ENCODE data around the gene PTH2R. TPM values are rescaled to one million over a fixed set of nuclear protein-coding genes. Genes with fewer than 3 reads are reported as not detected.
"Not testable (repeated sequence)": the region's sequence is repeated elsewhere in the genome, so short reads cannot be mapped to it uniquely, and the experiment has no call there.

PTH2R gene
- polyA plus RNA-seq, 1 donor: 62.4 TPM

DNA sequence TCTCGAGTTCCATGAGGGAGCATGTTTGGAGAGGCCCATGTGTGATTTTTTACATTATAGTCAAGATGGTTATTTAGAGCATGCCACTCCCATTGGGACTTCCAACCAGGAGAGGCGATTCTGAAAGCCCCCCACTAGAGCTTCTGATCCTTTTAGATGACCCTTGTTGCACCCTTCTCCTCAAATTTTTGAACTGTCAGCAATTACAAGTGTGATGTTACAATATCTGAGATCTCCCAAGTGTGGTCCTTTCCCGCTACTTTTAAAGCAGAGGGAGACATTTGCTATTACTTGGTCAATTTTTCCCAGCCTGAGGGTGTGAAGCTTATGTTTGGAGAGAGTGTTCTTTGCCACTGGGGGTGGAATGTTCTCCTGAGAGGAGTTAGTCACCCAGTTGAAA, 16.7 kb upstream of the PTH2R start:
- no peak for DNase-seq

DNA sequence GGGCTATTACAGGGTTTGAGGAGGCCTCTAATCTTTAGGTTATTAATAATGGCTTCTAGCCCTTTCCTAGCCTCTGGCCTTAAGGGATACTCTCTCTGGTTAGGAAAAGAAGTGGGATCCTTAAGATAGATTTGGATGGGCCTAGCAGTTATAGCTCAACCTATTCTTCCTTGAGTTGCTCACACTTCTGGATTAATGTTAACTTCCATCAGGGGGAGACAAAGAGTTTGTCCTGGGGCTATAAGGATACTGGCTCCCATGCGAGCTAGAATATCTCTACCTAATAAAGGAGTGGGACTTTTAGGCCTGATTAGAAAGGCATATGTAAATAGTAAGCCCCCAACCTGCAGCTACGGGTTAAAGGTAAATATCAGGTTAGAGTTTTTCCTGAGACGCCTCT, 14.3 kb upstream of the PTH2R start:
- no peak for DNase-seq

DNA sequence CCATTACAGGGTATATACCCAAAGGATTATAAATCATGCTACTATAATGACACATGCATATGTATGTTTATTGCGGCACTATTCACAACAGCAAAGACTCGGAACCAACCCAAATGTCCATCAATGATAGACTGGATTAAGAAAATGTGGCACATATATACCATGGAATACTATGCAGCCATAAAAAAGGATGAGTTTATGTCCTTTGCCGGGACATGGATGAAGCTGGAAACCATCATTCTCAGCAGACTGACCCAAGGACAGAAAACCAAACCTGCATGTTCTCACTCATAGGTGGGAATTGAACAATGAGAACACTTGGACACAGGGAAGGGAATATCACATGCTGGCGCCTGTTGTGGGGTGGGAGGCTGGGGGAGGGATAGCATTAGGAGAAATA, 9.8 kb upstream of the PTH2R start:
- not testable (repeated sequence) for DNase-seq

DNA sequence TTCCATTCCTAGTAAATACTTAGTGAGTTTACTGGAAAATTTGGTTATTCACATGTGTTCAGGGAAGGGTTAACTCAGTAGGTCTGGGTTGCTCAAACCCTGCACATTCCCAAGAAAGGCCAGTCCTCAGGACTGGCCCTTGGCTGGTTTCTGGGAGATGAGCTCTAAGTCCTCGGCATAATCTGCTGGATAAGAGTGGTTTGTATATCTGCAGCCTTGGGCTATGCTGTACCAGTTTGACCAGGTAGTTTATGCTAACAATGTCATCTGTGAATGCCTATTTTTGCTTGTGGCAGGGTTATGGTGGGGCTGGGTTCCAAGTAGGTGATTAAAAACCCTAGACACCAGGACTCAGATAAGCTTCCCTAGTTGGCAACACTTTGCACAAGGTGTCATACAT, 7.4 kb upstream of the PTH2R start:
- DNase-seq: no peak

DNA sequence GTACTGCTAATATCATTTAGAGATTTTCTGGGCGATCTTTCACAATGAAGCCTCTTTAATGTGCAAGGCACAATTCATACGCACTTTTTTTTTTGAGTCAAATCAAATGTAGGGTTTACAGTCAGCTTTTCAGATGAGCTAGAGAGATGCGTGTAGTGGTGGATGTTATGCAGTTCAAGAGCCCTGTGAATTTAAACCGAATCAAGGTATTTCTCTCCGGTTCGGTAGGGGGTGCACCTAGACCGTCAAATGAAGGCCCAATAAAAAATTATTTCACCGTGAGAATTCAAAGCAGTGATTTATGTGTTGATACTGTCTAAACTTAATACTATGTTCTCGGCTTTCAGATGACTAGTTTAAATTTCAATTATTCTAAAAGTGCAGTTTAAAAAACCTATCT, 1.1 kb downstream of the PTH2R start:
- DNase-seq: peak; percentile 28

DNA sequence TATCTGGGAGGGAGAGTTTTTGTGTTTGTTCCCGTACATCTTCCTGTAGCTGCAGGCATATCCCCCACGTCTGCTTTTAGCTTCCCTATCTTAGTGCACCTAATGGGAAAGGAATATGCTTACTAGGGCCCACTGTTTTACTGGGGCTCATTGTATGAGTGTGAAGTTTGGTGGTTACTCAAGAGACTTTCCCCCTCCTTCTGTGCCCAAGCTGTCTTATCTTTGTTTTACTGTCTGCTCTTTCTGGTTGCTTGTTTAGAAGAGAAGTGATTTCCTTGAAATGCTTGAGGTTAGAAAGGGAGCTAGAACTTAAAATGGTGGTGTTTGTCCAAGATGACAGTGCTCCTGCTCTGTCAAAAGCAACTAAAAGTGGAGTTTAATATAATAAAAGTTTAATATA, 7.3 kb downstream of the PTH2R start:
- DNase-seq: no peak

DNA sequence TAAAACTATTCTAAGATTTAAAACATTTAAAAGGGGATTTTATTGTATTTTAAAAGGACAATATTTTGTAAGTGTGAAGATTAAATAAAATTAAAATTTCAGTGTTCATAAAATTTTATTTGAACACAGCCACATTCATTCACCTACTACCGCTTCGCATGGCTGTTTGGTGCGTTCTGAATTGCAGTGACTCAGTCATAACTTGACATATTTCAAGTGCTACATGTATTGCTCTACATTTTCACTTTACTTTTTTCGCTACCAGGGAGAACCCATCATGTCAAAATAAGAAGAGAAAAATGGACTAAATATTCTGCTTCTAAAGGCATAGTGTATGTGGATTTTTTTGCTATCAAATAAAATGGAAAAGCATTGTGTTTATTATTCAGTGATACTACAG, 8.7 kb downstream of the PTH2R start:
- no peak for DNase-seq

DNA sequence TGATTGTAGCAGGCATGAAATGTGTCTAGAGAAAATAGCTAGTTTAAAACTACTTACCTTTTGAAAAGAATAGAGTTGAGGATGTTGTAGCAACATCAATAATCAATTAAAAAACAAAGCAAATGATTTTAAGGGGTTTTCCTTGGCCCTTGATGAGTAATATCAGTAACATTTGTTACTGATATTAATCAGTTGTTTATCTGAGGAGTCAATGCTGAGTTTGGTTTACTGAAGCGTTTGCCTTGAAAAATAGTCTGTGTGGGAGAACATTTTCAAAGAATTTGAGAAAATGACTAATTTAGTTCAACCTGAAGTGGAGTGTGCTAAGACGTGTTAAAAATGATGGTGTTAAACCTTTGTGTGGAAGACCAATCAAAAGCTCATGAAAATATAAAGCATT, 9.3 kb downstream of the PTH2R start:
- no peak for DNase-seq

DNA sequence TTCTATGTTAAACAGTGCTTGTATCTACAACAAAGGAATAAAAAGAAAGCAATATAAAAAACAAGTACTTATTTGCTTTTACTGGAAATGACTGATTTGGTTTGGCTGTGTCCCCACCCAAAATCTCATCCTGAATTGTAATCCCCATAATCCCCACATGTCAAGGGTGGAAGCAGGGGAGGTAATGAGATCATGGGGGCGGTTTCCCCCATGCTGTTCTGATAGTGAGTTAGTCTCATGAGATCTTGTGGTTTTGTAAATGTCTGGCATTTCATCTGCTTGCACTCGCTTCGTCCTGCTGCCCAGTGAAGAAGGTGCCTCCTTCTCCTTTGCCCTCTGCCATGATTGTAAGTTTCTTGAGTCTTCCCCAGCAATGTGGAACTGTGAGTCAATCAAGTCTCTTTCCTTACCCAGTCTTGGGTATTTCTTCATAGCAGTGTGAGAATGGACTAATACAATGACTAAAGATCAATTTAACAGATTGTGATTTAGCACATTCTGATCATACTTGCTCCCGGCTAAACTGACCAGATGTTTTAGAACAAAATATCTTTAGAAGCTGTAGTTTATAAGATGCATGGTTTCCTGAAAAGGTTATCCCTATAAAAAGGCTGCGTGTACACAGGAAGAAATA, 19.9 kb downstream of the PTH2R start:
- DNase-seq: no peak

DNA sequence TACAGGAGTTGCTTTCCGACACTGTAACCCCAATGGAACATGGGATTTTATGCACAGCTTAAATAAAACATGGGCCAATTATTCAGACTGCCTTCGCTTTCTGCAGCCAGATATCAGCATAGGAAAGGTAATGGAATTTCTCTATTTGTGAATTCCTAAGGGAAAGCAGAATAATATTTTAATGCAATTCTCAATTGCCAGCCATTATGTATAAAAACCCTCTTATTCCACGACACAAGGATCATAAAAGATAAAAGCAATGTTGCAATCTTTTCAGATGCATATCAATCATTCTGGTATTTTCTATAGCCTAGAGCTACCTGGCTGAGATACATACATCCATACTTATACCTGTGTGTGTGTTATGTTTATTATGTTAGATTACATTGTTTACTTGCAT, 31.2 kb downstream of the PTH2R start:
- no peak for DNase-seq

DNA sequence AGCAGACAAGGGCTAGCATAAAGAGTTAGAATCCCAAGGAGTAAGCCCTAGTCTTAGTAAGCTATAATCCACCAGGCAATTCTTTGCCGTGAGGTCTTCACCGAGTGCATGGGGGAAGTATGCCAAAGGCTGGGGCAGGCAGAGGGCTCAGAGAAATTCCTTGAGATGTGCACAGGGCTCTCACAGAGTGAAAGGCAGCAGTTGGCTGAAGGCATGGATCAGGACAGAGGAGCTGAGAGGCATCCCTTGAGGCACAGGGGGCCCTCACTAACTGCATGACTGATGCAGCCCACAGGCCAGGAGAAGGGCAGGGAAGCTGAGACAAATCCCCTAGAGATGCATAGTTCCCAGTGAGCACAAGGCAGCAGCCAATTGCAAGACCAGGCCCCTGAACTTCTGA, 34.1 kb downstream of the PTH2R start:
- no peak for DNase-seq

DNA sequence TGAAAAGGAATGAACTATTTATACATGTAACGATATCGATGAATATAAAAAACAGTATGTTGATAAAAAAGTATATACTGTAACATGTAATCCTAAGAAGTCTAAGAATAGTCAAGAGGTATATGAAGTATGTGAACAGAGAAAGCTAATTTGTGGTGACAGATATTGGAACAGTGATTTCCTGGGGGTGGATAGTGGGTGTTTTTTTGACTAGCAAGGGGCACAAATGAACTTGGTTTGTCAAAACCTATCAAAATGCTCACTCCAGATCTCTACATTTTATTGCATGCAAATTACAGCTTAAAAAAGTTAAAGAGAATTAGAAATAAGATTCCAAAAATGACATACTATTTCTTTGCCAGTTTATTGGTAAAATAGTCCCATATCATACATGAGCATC, 35.4 kb downstream of the PTH2R start:
- DNase-seq: no peak

DNA sequence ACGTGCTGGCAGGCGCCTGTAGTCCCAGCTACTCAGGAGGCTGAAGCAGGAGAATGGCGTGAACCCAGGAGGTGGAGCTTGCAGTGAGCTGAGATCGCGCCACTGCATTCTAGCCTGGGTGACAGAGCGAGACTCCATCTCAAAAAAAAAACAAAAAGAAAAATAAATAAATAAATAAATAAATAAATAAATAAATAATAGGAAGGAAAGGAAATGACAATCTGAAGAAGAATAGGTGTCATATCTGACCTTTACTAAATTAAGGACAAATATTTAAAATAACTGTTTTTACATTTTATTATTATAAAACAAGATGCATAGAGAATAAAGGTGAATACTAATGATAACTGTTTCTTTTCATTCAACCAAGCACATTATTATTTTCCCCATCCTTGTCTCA, 40.9 kb downstream of the PTH2R start:
- DNase-seq: not testable (repeated sequence)

DNA sequence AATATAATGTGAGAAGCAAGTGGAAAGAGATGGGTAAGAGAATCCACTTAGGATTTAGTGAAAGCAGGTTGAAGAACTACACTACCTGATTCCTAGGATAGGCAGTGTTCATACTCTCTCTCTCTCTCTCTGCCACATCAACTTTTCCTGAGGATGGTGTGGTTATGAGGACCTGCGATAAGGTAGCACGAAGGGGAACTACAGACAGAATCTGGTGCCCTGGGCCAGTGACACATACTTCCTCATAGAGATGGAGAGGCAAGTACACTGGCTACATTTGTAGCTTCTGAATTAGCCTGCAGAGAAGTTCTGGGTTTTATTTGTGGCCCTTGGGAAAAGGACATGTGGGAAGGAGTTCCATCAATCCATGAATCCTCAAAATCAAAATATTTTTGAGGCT, 44.5 kb downstream of the PTH2R start:
- DNase-seq: no peak

DNA sequence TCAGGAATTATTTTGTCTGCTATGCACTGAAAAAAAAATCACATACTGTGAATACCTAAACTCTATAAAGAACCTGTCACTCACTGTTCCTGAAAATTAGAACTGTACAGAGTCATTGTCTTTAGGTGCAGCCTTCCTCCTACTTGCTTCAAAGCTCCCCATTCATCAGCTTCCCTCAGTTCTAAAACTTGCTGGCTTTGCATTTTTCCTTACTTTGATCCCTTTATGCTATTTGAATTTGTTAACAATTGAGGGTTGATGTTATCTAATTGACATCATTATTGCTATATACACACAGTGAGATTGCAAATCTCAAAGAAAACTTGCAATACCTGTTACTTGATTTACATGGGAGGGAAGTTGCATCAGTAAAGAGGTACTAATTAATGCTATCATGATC, 48.3 kb downstream of the PTH2R start:
- DNase-seq: no peak

DNA sequence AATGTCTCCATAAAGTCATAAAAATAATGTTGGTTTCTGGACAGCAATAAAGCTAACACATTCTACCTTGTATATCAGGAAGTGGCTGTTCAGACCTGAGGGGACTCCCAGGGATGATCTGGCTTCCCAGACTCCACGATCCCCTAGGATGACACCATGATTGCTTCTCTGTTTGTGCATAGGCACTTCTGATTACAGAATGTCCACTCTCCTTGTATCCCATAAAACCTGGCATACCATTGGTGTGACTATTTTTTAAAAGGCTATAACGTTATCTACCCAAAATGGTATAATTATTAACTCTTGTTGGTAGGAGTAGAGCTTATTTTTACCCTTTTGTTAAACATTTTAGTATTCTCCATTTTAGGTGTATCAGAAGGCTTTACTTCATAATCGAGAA, 57.1 kb downstream of the PTH2R start:
- DNase-seq: no peak

DNA sequence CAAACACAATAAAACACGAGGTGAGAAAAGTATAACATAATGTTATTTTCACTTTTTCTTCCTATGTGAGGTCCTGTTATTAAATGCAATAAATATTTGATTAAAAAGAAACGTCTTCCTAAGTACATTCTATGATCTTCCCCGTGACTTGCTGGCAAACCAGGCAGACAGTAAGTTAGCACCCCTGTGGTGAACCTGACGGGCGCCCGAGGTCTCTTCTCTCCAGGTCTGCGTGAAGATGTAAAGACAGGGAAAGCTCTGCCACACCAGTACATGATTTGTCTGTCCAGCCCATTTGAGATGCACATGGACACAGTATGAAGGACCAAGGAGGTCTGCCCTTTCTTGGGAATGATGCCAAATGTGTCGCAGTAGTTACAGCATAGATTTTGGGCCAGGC, 57.6 kb downstream of the PTH2R start:
- DNase-seq: no peak

DNA sequence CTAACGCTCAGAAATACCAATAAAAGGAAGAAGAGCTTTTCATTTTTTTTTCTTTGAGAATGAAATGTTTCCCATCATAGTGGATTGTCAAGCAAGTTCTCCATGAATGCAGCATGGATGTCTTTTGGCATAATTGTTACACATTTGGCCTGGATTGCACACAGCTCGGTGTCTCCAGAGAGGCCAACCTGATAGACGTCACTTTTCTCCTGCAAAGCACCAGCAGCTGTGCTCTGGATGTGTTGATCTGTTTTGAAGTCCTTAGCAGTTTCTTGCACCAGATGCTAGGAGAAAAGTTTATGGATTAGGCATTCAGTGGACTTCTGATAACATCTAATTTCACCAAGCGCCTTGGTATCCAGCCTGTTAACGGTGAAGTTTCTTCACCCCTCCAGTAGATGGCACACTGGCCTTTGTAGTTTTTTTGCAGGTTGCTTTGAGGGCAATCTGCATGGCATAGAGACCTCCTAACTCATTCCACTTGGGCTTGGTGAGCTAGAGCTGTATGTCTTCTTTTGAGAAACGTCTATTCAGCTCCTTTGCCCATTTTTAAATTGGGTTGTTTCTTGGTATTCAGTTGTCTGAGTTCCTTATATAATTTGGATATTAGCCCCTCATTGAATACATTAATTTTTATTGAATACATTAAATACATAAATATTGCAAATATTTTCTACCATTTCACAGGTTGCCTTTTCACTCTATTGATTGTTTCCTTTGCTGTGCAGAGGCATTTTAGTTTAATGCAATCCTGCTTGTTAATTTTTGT, 59.7 kb downstream of the PTH2R start:
- DNase-seq: peak; percentile 52

DNA sequence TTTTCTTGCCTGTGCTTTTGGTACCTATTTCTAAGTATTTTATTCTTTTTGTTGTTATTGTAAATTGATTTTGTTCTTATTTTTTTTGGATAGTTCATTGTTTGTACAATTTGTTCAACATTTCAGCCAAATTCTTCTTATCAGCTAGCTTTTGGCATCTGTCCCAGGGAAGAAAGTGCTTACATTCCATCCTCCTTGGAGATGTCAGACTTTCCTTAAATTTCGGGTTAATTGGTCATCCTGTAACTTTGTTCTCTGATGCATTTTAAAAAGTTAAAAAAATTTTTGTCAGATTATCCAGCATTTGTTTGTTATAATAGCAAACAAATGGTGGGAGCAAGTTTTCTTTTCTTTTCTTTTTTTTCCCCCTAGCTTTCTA, 60.3 kb downstream of the PTH2R start:
- no peak for DNase-seq

DNA sequence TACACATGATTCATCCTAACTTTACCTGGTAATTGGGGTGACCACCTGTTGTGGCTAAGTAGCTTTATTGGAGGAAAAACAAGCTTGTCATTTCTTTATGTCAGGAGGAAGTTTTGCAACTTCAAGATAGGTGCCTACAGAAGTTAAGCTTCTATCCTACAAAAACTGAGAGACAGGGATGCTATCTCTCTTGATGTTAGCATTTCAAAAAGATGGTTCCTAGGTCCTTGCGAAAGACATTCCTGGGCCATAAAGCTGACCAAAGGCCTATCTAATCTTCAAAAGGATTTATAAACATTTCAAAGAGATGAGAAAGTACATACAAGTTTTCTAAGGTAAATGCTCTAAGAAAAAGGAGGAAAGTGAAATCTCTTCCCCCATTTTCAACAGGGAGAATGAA, 61.0 kb downstream of the PTH2R start:
- DNase-seq: no peak

DNA sequence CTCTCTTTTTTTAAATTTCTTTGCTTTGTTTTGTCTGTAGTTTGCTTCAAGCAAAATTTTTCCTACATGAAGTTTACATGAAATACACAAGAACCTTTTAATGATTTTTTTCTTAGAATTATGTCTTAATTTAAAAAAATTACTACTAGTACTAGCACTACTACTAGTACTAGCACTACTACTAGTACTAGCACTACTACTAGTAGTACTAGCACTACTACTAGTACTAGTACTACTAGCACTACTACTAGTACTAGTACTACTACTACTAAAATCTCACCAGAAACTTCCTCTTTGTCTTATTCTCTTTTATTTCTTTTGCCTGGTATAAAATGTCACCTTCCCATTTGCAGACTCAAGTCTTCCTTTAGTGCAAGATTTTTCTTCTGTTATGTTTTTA, 71.1 kb downstream of the PTH2R start:
- no peak for DNase-seq

DNA sequence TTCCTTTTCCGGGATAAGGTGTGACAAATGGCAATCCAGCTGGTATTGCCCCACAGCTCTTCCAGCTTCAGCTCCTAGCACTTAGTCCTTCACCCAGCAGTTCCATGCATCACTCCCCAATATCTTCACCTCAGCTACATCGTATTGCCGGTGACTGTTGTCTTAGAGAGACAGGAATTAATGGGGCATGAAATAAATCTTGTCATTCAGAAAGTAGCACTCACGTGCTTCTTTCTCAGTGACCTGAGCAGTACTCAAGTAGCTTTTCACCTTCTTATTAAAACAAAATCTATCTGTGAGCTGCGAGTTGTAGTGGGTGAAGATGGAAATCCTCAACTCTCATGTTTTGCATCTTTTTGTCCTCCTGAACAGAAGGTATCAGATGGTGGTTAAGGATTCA, 72.8 kb downstream of the PTH2R start:
- DNase-seq: no peak

DNA sequence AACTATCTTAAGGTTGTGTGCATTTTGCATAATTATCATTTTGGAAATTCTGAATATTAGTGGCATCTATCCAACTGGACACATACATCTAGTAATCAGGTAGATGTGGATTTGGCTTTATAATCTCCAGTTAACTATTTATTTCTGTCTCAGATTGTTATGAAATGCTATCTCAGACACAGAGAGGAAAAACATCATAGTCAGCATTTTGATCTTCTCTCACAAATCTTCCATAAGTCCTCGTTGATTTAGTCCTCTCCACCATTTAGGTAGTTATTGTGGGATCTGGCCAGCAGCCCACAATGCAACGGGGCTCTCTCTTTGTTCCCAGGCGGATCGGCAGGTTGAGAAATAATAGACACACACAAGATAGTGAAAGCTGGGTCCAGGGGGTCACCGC, 75.4 kb downstream of the PTH2R start:
- not testable (repeated sequence) for DNase-seq

DNA sequence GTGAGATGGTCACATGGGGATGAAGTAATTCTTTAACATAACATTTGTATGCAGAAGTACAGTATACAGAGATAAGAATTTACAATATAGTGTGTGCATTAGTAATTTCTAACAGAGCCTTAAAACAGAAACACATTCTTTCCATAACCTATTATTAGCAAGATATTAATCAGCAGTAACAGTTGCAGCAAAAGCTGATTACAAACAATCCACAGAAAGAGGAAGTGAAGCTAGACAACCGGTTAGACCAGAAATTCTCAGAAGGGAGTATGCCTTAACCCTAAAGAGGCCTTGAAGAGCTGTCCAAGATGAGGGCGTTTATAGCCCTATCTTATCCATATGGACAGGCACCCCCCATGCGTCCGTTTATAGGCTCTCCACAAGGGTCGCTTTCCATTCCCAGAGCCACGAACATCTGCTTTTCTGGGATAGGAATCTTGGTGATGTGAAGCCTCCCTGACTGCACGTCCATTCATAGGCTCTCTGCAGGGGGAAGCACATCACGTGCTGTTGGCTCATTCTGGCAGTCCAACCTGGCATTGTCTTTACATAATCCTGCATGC, 75.9 kb downstream of the PTH2R start:
- DNase-seq: not testable (repeated sequence)
